Thoracic aorta (tissue), 2 donors: Measurements from ENCODE around the gene FBXL3. TPM values are rescaled to one million over a fixed set of nuclear protein-coding genes. Genes with fewer than 3 reads are reported as not detected.

Source experiments
- ATAC-seq: fragments of 150-250 bp; one replicate; pipeline ENCODE4 v1.8.0; 2017; ENCODE audit warnings: low read depth; ENCODE audit not compliant: insufficient number of reproducible peaks, low FRiP score
- DNase-seq: peaks from one replicate; pipeline ENCODE4 v3.0.0-alpha.2; 2020; ENCODE audit warnings: low spot score
- H3K27ac ChIP-seq, 2 donors: fragments of 200-600 bp; sonication (generic); 1 replicate in 1 of 2; 2 replicates in 1 of 2; pipeline ENCODE4 v1.5.1; 2016; ENCODE audit warnings: mild to moderate bottlenecking in 2 of 2, moderate library complexity in 2 of 2
- H3K27me3 ChIP-seq: fragments of 200-600 bp; sonication (generic); replicated peaks from 2 replicates; pipeline ENCODE4 v1.6.0; 2016; ENCODE audit warnings: mild to moderate bottlenecking; ENCODE audit not compliant: insufficient read depth
- H3K36me3 ChIP-seq: fragments of 200-600 bp; sonication (generic); one replicate; pipeline ENCODE4 v1.5.1; 2016
- H3K4me1 ChIP-seq, 2 donors: fragments of 200-600 bp; sonication (generic); 1 replicate in 1 of 2; 2 replicates in 1 of 2; pipeline versions ENCODE4 v1.5.1 to v1.6.0; 2016; ENCODE audit warnings: low read depth in 2 of 2, mild to moderate bottlenecking in 1 of 2; ENCODE audit not compliant: control insufficient read depth in 1 of 2
- H3K4me3 ChIP-seq: fragments of 200-600 bp; sonication (generic); 2 replicates; pipeline ENCODE4 v1.5.1; 2016; ENCODE audit warnings: mild to moderate bottlenecking
- H3K9me3 ChIP-seq: fragments of 200-600 bp; sonication (generic); 2 replicates; pipeline ENCODE4 v1.5.1; 2016
- total RNA-seq, 2 donors: library from RNA; depleted of rRNA; stranded (reverse); fragments of >200 nt; gene quantifications; one replicate each; pipeline versions ENCODE4 v1.1.0 to v1.2.3, GENCODE V29; 2016
- TF ChIP-seq, protein P1 (sequence below): fragments of 200-600 bp; sonication (generic); IDR thresholded peaks from one replicate; pipeline ENCODE4 v1.5.1; 2019; ENCODE audit warnings: antibody characterized with exemption

Gene FBXL3
- total RNA-seq, 2 donors from 2014 or later = 111 to 119 TPM

DNA sequence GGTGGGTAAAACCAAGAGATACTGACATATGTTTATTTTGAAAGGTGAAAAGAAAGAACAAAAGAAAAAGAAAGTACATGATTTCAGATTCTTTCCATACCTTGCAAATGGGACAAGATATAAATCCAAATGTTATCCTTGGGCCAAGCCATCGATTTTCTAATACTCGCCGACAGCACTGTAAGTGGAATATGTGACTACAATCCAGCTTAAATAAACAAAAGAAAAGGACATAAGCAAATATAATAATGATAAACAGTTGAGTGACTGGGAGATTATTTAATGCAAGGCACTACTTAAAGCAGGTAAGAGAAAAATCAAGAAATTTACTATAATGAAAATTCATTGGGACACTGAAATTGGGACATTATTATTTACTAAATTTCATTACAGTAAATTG is 29.9 kb upstream of the FBXL3 start:
- no peaks in the 10 kb centered on the region for H3K27me3 ChIP-seq
- H3K4me1 ChIP-seq = no peaks in the 10 kb centered on the region
- H3K9me3 ChIP-seq = no peaks in the 10 kb centered on the region
- peaks cover 33% of the 10 kb centered on the region for H3K36me3 ChIP-seq
- H3K27ac ChIP-seq = no peak overlapping the region
- TF ChIP-seq, protein P1, sequence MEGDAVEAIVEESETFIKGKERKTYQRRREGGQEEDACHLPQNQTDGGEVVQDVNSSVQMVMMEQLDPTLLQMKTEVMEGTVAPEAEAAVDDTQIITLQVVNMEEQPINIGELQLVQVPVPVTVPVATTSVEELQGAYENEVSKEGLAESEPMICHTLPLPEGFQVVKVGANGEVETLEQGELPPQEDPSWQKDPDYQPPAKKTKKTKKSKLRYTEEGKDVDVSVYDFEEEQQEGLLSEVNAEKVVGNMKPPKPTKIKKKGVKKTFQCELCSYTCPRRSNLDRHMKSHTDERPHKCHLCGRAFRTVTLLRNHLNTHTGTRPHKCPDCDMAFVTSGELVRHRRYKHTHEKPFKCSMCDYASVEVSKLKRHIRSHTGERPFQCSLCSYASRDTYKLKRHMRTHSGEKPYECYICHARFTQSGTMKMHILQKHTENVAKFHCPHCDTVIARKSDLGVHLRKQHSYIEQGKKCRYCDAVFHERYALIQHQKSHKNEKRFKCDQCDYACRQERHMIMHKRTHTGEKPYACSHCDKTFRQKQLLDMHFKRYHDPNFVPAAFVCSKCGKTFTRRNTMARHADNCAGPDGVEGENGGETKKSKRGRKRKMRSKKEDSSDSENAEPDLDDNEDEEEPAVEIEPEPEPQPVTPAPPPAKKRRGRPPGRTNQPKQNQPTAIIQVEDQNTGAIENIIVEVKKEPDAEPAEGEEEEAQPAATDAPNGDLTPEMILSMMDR = no peak
- DNase-seq (no peak), ATAC-seq (no peak)
- no peak overlapping the region for H3K4me3 ChIP-seq

DNA sequence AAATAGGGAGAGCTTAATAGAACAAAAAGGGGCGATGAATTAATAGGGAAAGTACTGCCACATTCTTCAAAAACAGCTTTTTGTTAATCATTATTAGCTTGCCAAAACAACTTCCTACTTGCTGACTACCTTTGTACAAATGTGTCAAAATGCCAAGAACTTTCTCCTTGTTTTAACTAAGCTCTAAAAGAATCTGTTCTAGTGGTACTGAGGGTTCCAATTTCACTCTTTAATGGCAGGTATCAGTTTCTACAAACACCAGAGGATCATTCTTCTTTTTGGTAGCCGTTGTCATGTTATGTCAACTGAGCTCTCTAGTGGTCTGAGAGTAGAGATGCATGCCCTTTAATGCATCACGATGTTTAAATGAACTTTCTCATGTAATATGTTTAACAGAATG is 29.4 kb upstream of the FBXL3 start:
- Histone ChIP-seq H3K9me3 (no peaks in the 10 kb centered on the region), H3K27me3 (no peaks in the 10 kb centered on the region), H3K4me1 (no peaks in the 10 kb centered on the region), H3K27ac (no peak overlapping the region), H3K36me3 (peaks cover 33% of the 10 kb centered on the region), H3K4me3 (no peak overlapping the region)
- ATAC-seq = no peak
- TF ChIP-seq, protein P1 = no peak
- no peak for DNase-seq

GRCh38 chr13:77055158-77055557 is 28.2 kb upstream of the FBXL3 start:
- ATAC-seq = no peak
- no peak for DNase-seq
- no peak overlapping the region for H3K4me3 ChIP-seq
- TF ChIP-seq, protein P1 = no peak
- H3K36me3 ChIP-seq = peaks cover 28% of the 10 kb centered on the region
- H3K9me3 ChIP-seq = no peaks in the 10 kb centered on the region
- H3K27ac ChIP-seq = no peak overlapping the region
- H3K4me1 ChIP-seq = no peaks in the 10 kb centered on the region
- H3K27me3 ChIP-seq = no peaks in the 10 kb centered on the region

DNA sequence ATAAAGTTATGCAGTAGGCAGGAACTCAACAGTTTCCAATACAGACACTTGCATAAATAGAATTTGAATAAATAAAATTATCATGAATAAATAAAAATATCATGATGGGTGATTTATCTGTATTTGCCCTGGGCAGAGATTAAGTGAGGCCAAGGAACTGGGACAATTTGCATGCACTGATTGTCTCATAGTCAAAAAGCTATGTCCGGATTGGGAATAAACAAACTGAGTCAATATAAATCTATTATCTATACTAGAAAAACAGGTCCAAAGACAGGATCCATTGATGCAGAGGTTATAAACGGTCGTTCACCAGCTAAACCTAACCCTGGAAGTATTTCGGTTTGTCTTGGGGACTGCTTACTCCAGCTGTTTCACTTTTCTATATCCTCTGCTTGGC is 26.2 kb upstream of the FBXL3 start:
- H3K4me3 ChIP-seq = no peak overlapping the region
- ATAC-seq (no peak), DNase-seq (no peak)
- no peaks in the 10 kb centered on the region for H3K4me1 ChIP-seq
- no peak overlapping the region for H3K27ac ChIP-seq
- H3K27me3 ChIP-seq = no peaks in the 10 kb centered on the region
- H3K36me3 ChIP-seq = peaks cover 38% of the 10 kb centered on the region
- TF ChIP-seq, protein P1 = no peak
- no peaks in the 10 kb centered on the region for H3K9me3 ChIP-seq

DNA sequence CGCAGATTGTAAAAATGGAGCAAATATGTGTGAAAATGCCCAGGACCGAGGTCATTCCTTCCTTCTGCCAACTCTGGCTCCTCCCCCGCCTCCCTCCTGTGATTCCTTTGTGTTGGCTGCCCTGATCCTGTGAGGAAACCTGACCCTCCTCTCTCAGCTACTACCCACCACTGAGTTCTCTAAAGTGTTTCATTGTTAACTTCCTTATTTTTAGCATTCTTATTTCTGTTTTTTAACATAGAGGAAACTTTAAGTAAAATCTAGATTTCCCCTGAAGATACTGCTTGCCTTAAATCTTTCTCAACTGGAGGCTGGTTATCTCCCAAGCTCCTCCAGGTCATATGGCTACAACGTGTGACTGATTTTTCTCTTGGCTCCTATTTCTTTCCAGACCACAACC is 21.7 kb upstream of the FBXL3 start:
- ATAC-seq (no peak), DNase-seq (no peak)
- TF ChIP-seq, protein P1 = no peak
- no peaks in the 10 kb centered on the region for H3K9me3 ChIP-seq
- H3K4me1 ChIP-seq = no peaks in the 10 kb centered on the region
- peaks cover 21% of the 10 kb centered on the region for H3K36me3 ChIP-seq
- H3K4me3 ChIP-seq = no peak overlapping the region
- H3K27ac ChIP-seq = no peak overlapping the region
- no peaks in the 10 kb centered on the region for H3K27me3 ChIP-seq
